Measurements from ENCODE around the gene SESN1. TPM values are rescaled to one million over a fixed set of nuclear protein-coding genes. Genes with fewer than 3 reads are reported as not detected.

The SESN1 gene
- total RNA-seq, 2 donors from 2014 or later: 69.6 to 97.3 TPM

Other genes with a start within 250 kb of the SESN1 start
- gene ARMC2, start 246.4 kb downstream of the SESN1 start, total RNA-seq: 1 to 10 TPM; 6.9 to 8.7 TPM
- gene CEP57L1, start 661 bp upstream of the SESN1 start, total RNA-seq: 1 to 10 TPM; 4.6 to 9.7 TPM

All from T-helper 17 cell (primary cell).